Ovary (tissue), 3 donors: ENCODE measurements around the gene KHDC3L.

ENCODE experiments used
- EP300 ChIP-seq: sonication (generic); formaldehyde crosslinking; IDR thresholded peaks from one replicate; pipeline ENCODE4 v1.6.1; 2017; ENCODE audit warnings: antibody characterized with exemption
- POLR2A ChIP-seq: fragments of 450-650 bp; IDR thresholded peaks from one replicate; pipeline ENCODE4 v1.6.1; 2017; ENCODE audit warnings: antibody characterized with exemption, mild to moderate bottlenecking, moderate library complexity
- TF ChIP-seq, protein P1 (sequence below), 3 donors: fragments of 450-650 bp in 2 of 3; fragments of 200-600 bp in 1 of 3; IDR thresholded peaks; one replicate each; pipeline versions ENCODE4 v1.5.1 to v1.8.0; 2016 to 2022; ENCODE audit warnings: antibody characterized with exemption in 3 of 3, mild to moderate bottlenecking in 1 of 3
- donor health status: DM: no; HTN: no; CAD: no.

DNA sequence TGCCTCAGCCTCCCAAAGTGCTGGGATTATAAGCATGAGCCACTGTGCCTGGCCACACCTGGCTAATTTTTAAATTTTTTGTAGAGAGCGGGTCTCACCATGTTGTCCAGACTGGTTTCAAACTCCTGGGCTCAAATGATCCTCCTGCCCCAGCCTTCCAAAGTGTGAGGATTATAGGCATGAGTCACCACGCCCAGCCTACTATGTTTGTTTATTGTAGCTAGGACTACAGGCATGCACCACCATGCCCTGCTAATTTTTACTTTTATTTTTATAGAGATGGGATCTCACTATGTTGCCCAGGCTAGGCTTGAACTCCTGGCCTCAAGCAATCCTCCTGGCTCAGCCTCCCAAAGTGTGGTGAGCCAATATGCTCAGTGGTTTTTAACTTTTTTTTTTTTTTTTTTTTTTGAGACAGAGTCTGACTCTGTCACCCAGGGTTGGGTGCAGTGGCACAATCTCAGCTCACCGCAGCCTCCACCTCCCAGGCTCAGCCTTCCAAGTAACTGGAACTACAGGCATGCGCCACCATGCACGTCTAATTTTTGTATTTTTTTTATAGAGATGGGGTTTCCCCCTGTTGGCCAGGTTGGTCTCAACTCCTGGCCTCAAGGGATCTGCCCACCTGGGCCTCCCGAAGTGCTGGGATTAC is 20.1 kb downstream of the KHDC3L start:
- TF ChIP-seq, protein P1, sequence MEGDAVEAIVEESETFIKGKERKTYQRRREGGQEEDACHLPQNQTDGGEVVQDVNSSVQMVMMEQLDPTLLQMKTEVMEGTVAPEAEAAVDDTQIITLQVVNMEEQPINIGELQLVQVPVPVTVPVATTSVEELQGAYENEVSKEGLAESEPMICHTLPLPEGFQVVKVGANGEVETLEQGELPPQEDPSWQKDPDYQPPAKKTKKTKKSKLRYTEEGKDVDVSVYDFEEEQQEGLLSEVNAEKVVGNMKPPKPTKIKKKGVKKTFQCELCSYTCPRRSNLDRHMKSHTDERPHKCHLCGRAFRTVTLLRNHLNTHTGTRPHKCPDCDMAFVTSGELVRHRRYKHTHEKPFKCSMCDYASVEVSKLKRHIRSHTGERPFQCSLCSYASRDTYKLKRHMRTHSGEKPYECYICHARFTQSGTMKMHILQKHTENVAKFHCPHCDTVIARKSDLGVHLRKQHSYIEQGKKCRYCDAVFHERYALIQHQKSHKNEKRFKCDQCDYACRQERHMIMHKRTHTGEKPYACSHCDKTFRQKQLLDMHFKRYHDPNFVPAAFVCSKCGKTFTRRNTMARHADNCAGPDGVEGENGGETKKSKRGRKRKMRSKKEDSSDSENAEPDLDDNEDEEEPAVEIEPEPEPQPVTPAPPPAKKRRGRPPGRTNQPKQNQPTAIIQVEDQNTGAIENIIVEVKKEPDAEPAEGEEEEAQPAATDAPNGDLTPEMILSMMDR (IDR thresholded peaks at IDR 0.05), result no peak
- TF ChIP-seq POLR2A (no peak), EP300 (no peak)
